Stimulated activated CD4-positive, alpha-beta T cell treated with anti-CD3 and anti-CD28 coated beads, Interleukin-15, amount 100 ng/mL, for 1 hour (primary cell): ENCODE measurements around the gene SNX4.
"Not testable (repeated sequence)": the region's sequence is repeated elsewhere in the genome, so short reads cannot be mapped to it uniquely, and the experiment has no call there.

Experiments used
- DNase-seq, 2 donors: peaks; one replicate each; pipeline ENCODE4 v3.0.0-alpha.2; 2020; ENCODE audit warnings: low read depth in 1 of 2, low spot score in 1 of 2

The SNX4 gene

GRCh38 chr3:125405515-125405914 lies 114.5 kb downstream of the SNX4 start:
- DNase-seq: not testable (repeated sequence)

- no peak for DNase-seq
Observed at GRCh38 chr3:125403789-125404188, 116.2 kb downstream of the SNX4 start.

GRCh38 chr3:125402639-125403038 lies 117.4 kb downstream of the SNX4 start:
- no peak for DNase-seq

- no peak for DNase-seq
Observed at GRCh38 chr3:125401402-125401801, 118.6 kb downstream of the SNX4 start.

- no peak for DNase-seq
Observed at GRCh38 chr3:125398952-125399351, 121.0 kb downstream of the SNX4 start.
